Ishikawa (cell line): Measurements from ENCODE around the gene WNT3A.

Source experiments
- EP300 ChIP-seq: IDR thresholded peaks from 2 replicates; pipeline ENCODE4 v1.6.1; 2012; ENCODE audit warnings: borderline replicate concordance
- RAD21 ChIP-seq: IDR thresholded peaks from 2 replicates; pipeline ENCODE4 v1.6.1; 2012; ENCODE audit warnings: low read depth
- YY1 ChIP-seq: IDR thresholded peaks from 2 replicates; pipeline ENCODE4 v1.6.1; 2012; ENCODE audit warnings: low read depth

GRCh38 chr1:228017356-228018124 lies 10.7 kb downstream of the WNT3A start:
- no peak for TF ChIP-seq RAD21
- no peak for TF ChIP-seq YY1
- no peak for TF ChIP-seq EP300
